GM21825 (cell line): ENCODE results near the gene MAB21L1.

Experiments used
- ATAC-seq: cut with Tn5 transposase; IDR thresholded peaks from one replicate; pipeline ENCODE4 v1.9.1; 2021; ENCODE audit warnings: mild to moderate bottlenecking, moderate library complexity; ENCODE audit not compliant: unreplicated experiment

Gene MAB21L1

GRCh38 chr13:35480346-35480745 is 3.9 kb upstream of the MAB21L1 start:
- no peak for ATAC-seq

- ATAC-seq = no peak
These were observed 3.2 kb upstream of the MAB21L1 start for GRCh38 chr13:35479706-35480105.

GRCh38 chr13:35479038-35479492 is 2.6 kb upstream of the MAB21L1 start:
- ATAC-seq = no peak

GRCh38 chr13:35478271-35479037 is 2.0 kb upstream of the MAB21L1 start:
- no peak for ATAC-seq

GRCh38 chr13:35477386-35477946 is 977 bp upstream of the MAB21L1 start:
- no peak for ATAC-seq

GRCh38 chr13:35475212-35475959 is 1.1 kb downstream of the MAB21L1 start:
- ATAC-seq = no peak

GRCh38 chr13:35474496-35475211 is 1.8 kb downstream of the MAB21L1 start:
- no peak for ATAC-seq

- ATAC-seq = no peak
These were observed 2.7 kb downstream of the MAB21L1 start for GRCh38 chr13:35473802-35474201.

GRCh38 chr13:35473206-35473775 is 3.2 kb downstream of the MAB21L1 start:
- ATAC-seq = no peak

GRCh38 chr13:35472323-35472881 is 4.1 kb downstream of the MAB21L1 start:
- no peak for ATAC-seq

GRCh38 chr13:35471706-35472322 is 4.7 kb downstream of the MAB21L1 start:
- no peak for ATAC-seq

- ATAC-seq = no peak
These were observed 5.5 kb downstream of the MAB21L1 start for GRCh38 chr13:35470671-35471661.

- ATAC-seq = no peak
These were observed 6.5 kb downstream of the MAB21L1 start for GRCh38 chr13:35469806-35470525.

- no peak for ATAC-seq
These were observed 8.3 kb downstream of the MAB21L1 start for GRCh38 chr13:35468195-35468594.

- ATAC-seq = no peak
These were observed 11.1 kb downstream of the MAB21L1 start for GRCh38 chr13:35465371-35465770.

- no peak for ATAC-seq
These were observed 16.4 kb downstream of the MAB21L1 start for GRCh38 chr13:35460061-35460460.

GRCh38 chr13:35457258-35457657 is 19.2 kb downstream of the MAB21L1 start:
- no peak for ATAC-seq

- ATAC-seq = no peak
These were observed 21.5 kb downstream of the MAB21L1 start for GRCh38 chr13:35455022-35455421.
